HFFc6 (cell line): ENCODE data around the gene ITGA7. TPM values are rescaled to one million over a fixed set of nuclear protein-coding genes. Genes with fewer than 3 reads are reported as not detected.

ENCODE experiments used
- DNase-seq: peaks from one replicate; pipeline ENCODE4 v3.0.0-alpha.2; 2018
- H3K27ac Mint-ChIP-seq: 2 replicates; pipeline ENCODE4 v1.8.0; 2020; ENCODE audit warnings: mild to moderate bottlenecking, mixed read lengths
- H3K27me3 Mint-ChIP-seq: 2 replicates; pipeline ENCODE4 v1.8.0; 2021; ENCODE audit warnings: mild to moderate bottlenecking, moderate library complexity, mixed read lengths; ENCODE audit not compliant: insufficient read depth
- H3K36me3 Mint-ChIP-seq: 2 replicates; pipeline ENCODE4 v1.8.0; 2021; ENCODE audit warnings: low read depth, mixed read lengths
- H3K4me1 Mint-ChIP-seq: 2 replicates; pipeline ENCODE4 v1.8.0; 2020; ENCODE audit warnings: low read depth, mixed read lengths
- H3K4me3 Mint-ChIP-seq: 2 replicates; pipeline ENCODE4 v1.8.0; 2020; ENCODE audit warnings: mild to moderate bottlenecking, moderate library complexity, mixed read lengths
- H3K9me3 Mint-ChIP-seq: 2 replicates; pipeline ENCODE4 v1.8.0; 2020; ENCODE audit warnings: mild to moderate bottlenecking, mixed read lengths
- total RNA-seq, 6 experiments: library from RNA; stranded (reverse); fragmentation: NEBNext Ultra II Directional; extraction: Animal tissue kit (Norgen Biotek cat#: 25700); gene quantifications; 2 replicates in 1 of 6; 3 replicates in 5 of 6; pipeline ENCODE4 v1.2.3, GENCODE V29; 2021
- TF ChIP-seq, protein P1 (sequence below): fragments of 200-600 bp; sonication (generic); IDR thresholded peaks from 2 replicates; pipeline ENCODE4 v1.5.0; 2021; ENCODE audit warnings: antibody characterized with exemption, mild to moderate bottlenecking

The ITGA7 gene
- total RNA-seq, 6 experiments from 2014 or later, result 0.95 to 2.3 (median 1.2) TPM

- Mint-ChIP-seq H3K27ac (peak overlapping the region; percentile 90), H3K4me3 (peak overlapping the region; percentile 60), H3K27me3 (peaks cover 21% of the 10 kb centered on the region), H3K4me1 (peaks cover 80% of the 10 kb centered on the region), H3K9me3 (no peaks in the 10 kb centered on the region), H3K36me3 (peaks cover 11% of the 10 kb centered on the region)
- DNase-seq, result no peak
- TF ChIP-seq, protein P1, sequence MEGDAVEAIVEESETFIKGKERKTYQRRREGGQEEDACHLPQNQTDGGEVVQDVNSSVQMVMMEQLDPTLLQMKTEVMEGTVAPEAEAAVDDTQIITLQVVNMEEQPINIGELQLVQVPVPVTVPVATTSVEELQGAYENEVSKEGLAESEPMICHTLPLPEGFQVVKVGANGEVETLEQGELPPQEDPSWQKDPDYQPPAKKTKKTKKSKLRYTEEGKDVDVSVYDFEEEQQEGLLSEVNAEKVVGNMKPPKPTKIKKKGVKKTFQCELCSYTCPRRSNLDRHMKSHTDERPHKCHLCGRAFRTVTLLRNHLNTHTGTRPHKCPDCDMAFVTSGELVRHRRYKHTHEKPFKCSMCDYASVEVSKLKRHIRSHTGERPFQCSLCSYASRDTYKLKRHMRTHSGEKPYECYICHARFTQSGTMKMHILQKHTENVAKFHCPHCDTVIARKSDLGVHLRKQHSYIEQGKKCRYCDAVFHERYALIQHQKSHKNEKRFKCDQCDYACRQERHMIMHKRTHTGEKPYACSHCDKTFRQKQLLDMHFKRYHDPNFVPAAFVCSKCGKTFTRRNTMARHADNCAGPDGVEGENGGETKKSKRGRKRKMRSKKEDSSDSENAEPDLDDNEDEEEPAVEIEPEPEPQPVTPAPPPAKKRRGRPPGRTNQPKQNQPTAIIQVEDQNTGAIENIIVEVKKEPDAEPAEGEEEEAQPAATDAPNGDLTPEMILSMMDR, result no peak
Measured at GRCh38 chr12:55719371-55719770, 11.7 kb upstream of the ITGA7 start.

DNA sequence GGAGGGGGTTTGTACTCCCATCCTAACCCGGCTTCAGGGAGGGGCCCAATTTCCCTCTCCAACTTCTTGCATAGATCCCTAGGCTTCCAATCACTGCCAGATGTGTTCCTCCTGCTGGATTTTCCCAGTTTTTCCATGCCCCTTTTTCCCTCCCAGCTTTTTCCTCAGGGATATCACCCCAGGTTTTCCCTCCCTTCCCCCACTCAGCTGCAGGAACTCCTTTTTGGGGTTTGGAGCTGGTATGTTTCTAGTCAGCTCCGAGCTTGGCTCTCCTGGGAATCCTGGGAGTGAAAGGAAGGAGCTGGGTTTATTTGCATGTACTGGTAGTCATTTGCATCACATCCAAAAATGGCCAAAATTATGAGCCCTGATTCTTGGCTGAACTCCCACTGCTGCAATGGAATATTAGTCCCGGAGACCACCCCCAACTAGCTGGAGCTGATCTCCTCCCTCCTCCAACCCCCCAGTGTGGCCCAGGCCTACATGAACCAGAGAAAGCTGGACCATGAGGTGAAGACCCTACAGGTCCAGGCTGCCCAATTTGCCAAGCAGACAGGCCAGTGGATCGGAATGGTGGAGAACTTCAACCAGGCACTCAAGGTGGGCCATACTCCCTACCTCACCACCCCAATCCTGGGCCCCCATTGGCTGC is 11.0 kb upstream of the ITGA7 start:
- TF ChIP-seq, protein P1, result no peak
- DNase-seq, result no peak
- H3K36me3 Mint-ChIP-seq, result peaks cover 8% of the 10 kb centered on the region
- peak overlapping the region; percentile 90 for H3K27ac Mint-ChIP-seq
- peaks cover 80% of the 10 kb centered on the region for H3K4me1 Mint-ChIP-seq
- peaks cover 18% of the 10 kb centered on the region for H3K27me3 Mint-ChIP-seq
- peak overlapping the region; percentile 92 for H3K4me3 Mint-ChIP-seq
- no peaks in the 10 kb centered on the region for H3K9me3 Mint-ChIP-seq

- Mint-ChIP-seq H3K27ac (peak overlapping the region; percentile 90), H3K27me3 (peaks cover 15% of the 10 kb centered on the region), H3K4me1 (peaks cover 80% of the 10 kb centered on the region), H3K9me3 (no peaks in the 10 kb centered on the region), H3K36me3 (peaks cover under 1% of the 10 kb centered on the region), H3K4me3 (peak overlapping the region; percentile 92)
- no peak for DNase-seq
- TF ChIP-seq, protein P1, result no peak
Measured at GRCh38 chr12:55718015-55718414, 10.3 kb upstream of the ITGA7 start.

GRCh38 chr12:55717011-55718007 is 9.6 kb upstream of the ITGA7 start:
- TF ChIP-seq, protein P1, result no peak
- H3K27ac Mint-ChIP-seq, result peak overlapping the region; percentile 90
- no peaks in the 10 kb centered on the region for H3K36me3 Mint-ChIP-seq
- H3K4me1 Mint-ChIP-seq, result peaks cover 87% of the 10 kb centered on the region
- peak; percentile 57 for DNase-seq
- peaks cover 15% of the 10 kb centered on the region for H3K27me3 Mint-ChIP-seq
- H3K4me3 Mint-ChIP-seq, result peak overlapping the region; percentile 92
- H3K9me3 Mint-ChIP-seq, result no peaks in the 10 kb centered on the region

GRCh38 chr12:55716582-55716957 is 8.9 kb upstream of the ITGA7 start:
- TF ChIP-seq, protein P1, result no peak
- no peak for DNase-seq
- H3K27me3 Mint-ChIP-seq, result peaks cover 14% of the 10 kb centered on the region
- no peaks in the 10 kb centered on the region for H3K9me3 Mint-ChIP-seq
- H3K27ac Mint-ChIP-seq, result peak overlapping the region; percentile 90
- H3K36me3 Mint-ChIP-seq, result no peaks in the 10 kb centered on the region
- peaks cover 85% of the 10 kb centered on the region for H3K4me1 Mint-ChIP-seq
- H3K4me3 Mint-ChIP-seq, result peak overlapping the region; percentile 92
